NCI-H2227 treated with DMSO at 0.1 percent for 48 hours (cell line): ENCODE measurements around the gene CD320.

ENCODE experiments used
- DNase-seq: peaks from one replicate; lab custom pipeline; 2025; lab: John Stamatoyannopoulos, UW

CD320 gene

DNA sequence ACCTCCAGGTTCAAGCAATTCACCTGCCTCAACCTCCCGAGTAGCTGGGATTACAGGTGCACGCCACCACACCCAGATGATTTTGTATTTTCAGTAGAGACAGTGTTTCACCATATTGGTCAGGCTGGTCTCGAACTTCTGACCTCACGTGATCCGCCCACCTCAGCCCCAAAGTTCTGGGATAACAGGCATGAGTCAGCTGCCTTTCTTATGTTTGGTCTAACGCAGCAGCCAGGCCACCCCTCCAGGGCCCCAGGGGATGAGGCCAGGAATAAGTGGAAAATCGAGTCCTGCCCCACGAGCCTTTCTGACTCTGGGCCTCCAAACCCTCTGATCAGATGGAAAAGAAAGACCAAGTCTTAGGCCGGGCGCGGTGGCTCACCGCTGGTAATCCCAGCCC, 54.5 kb downstream of the CD320 start:
- DNase-seq: no peak

DNA sequence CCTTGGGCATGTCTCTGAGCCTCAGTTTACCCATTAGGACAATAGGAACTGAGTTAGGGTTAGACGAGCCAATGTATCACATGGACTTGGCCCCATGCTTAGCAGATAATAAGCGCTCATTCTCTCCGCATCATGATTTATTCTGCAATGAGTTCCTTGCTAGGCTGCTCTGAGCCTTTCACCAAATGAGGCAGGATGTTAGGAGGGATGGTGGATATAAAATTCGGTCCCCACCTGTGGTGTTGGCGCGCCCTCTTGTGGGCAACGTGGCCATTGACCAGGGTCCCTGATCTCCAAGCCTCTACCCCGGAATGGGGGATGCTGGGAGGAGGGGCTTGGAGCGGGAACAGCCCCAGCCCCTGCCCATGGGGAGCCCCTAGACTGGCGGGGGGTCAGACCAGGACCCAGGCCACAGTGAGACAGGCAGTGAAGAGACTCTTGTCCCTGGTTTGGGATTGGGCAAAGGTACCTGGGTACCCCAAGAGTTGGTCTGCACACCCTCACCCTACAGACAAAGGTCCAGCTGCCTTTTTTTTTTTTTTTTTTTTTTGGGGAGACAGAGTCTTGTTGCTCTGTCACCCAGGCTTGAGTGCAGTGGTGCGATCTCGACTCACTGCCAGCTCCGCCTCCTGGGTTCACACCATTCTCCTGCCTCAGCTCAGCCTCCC, 55.1 kb downstream of the CD320 start:
- DNase-seq: peak; percentile 35
